IMR-90 (cell line): ENCODE data around the gene BCAS1.

ENCODE experiments used
- BHLHE40 ChIP-seq: fragments of 150-350 bp; IDR thresholded peaks from 2 replicates; pipeline ENCODE4 v1.6.1; 2016; ENCODE audit warnings: mild to moderate bottlenecking, low read depth, low read length
- CEBPB ChIP-seq: IDR thresholded peaks from 2 replicates; pipeline ENCODE4 v1.6.1; 2012; ENCODE audit warnings: low read depth, low read length, improper control_type of control experiment
- ELK1 ChIP-seq: fragments of 150-350 bp; IDR thresholded peaks from 2 replicates; pipeline ENCODE4 v1.6.1; 2016; ENCODE audit warnings: low read depth, mild to moderate bottlenecking, low read length, moderate library complexity, borderline replicate concordance
- MAFK ChIP-seq: IDR thresholded peaks from 2 replicates; pipeline ENCODE4 v1.6.1; 2012; ENCODE audit warnings: low read depth, low read length, improper control_type of control experiment
- MXI1 ChIP-seq: IDR thresholded peaks from 2 replicates; pipeline ENCODE4 v1.6.1; 2012; ENCODE audit warnings: low read depth, mild to moderate bottlenecking, low read length, moderate library complexity, borderline replicate concordance
- POLR2A ChIP-seq: IDR thresholded peaks from 2 replicates; pipeline ENCODE4 v1.6.1; 2012; ENCODE audit warnings: mild to moderate bottlenecking, low read depth, low read length
- RAD21 ChIP-seq: IDR thresholded peaks from 2 replicates; pipeline ENCODE4 v1.6.1; 2012; ENCODE audit warnings: low read length, improper control_type of control experiment
- RFX5 ChIP-seq: IDR thresholded peaks from 2 replicates; pipeline ENCODE4 v1.8.0; 2012; ENCODE audit warnings: low read depth, mild to moderate bottlenecking, low read length, moderate library complexity
- USF2 ChIP-seq: fragments of 150-350 bp; IDR thresholded peaks from 2 replicates; pipeline ENCODE4 v1.6.1; 2017; ENCODE audit warnings: mild to moderate bottlenecking, antibody characterized with exemption, low read length, low read depth
- TF ChIP-seq, protein P1 (sequence below): conservative IDR thresholded peaks from 2 replicates; pipeline ENCODE4 v1.5.1; 2012; ENCODE audit warnings: mild to moderate bottlenecking, low read depth, low read length, improper control_type of control experiment

GRCh38 chr20:54058420-54059139, 11.8 kb downstream of the BCAS1 start:
- TF ChIP-seq, protein P1, sequence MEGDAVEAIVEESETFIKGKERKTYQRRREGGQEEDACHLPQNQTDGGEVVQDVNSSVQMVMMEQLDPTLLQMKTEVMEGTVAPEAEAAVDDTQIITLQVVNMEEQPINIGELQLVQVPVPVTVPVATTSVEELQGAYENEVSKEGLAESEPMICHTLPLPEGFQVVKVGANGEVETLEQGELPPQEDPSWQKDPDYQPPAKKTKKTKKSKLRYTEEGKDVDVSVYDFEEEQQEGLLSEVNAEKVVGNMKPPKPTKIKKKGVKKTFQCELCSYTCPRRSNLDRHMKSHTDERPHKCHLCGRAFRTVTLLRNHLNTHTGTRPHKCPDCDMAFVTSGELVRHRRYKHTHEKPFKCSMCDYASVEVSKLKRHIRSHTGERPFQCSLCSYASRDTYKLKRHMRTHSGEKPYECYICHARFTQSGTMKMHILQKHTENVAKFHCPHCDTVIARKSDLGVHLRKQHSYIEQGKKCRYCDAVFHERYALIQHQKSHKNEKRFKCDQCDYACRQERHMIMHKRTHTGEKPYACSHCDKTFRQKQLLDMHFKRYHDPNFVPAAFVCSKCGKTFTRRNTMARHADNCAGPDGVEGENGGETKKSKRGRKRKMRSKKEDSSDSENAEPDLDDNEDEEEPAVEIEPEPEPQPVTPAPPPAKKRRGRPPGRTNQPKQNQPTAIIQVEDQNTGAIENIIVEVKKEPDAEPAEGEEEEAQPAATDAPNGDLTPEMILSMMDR = no peak
- TF ChIP-seq USF2 (no peak), BHLHE40 (no peak), ELK1 (no peak), RAD21 (no peak), MAFK (no peak), POLR2A (no peak), MXI1 (no peak), RFX5 (no peak), CEBPB (no peak)
